GM19023 (cell line): ENCODE data around the gene ITLN1.

Experiments
- ATAC-seq: cut with Tn5 transposase; IDR thresholded peaks from one replicate; pipeline ENCODE4 v1.9.1; 2021; ENCODE audit warnings: mild to moderate bottlenecking, moderate library complexity; ENCODE audit not compliant: unreplicated experiment

The ITLN1 gene

DNA sequence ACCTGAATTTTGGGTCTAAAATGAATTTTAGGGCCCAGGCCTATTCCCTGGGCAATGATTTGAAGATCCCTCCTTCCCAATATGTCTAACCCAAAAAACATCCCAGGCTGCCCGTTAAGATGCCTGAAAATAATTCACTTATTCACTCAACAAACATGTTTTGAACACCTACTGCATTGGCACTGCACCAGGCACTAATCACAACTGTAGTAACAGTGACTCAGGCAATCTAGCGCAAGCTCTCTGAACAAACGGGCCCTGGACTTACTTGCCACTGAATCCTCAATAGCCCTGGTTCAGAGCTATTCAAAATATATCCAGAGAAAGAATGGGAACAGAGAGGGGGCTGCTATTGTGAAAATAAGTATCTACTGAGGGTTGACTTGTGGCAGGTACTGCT is 26.5 kb downstream of the ITLN1 start:
- no peak for ATAC-seq

GRCh38 chr1:160858097-160858496 is 26.9 kb downstream of the ITLN1 start:
- no peak for ATAC-seq

DNA sequence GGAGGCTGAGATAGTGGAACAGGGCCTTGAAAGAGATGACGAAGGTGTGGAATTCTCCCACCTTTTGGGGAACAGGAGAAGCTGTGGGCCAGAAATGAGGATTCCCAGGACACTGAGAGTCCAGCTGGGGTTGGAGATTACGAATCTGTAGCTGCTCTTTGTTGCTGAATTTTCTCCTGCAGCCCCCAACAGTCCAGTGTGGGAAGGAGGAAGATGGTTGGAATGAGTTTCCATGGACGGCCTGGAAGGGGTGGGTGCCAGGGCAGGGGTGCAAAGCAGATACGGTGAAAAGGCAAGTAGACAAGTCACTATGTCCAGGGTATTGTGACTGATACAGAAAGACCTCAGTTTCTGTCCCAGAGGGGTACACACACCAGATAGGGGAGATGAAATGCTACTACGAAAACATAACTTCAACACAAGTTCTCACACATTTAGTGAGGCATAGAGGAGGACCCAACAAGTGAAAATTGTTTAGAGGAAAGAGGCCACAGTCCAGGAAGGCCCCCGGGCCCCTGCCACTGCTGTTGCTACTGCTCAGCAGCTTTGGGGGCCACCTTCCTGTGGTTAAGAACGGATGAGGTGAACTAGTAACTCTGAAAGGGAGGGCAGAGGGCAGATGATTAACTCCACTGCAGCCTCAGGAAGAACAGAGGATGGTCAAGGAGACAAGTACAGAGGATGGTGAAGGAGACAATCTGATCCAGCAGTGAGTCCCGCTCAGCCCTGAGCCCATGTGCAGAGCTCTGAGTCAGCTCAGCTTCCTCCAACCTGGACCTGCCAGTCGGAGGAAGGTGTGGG is 29.6 kb downstream of the ITLN1 start:
- ATAC-seq: peak; percentile 83

DNA sequence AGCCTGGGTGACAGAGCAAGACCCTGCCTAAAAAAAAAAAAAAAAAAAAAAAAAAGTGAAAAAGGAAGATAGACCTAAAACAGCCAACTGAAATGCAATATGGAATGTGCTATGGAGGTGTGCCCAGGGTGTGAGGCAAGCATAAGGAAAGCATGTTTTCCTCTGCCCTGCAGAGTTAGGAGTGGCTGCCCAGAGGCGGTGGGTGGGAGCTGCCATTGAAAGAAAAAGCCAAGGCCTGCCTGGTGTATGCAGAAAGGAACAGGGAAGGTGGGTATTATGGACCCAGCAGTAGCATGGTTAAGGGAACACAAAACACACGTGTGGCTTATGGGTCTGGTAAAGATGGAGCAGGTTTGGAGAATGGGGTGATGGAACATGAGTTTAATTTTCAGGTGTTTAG is 31.2 kb downstream of the ITLN1 start:
- no peak for ATAC-seq

DNA sequence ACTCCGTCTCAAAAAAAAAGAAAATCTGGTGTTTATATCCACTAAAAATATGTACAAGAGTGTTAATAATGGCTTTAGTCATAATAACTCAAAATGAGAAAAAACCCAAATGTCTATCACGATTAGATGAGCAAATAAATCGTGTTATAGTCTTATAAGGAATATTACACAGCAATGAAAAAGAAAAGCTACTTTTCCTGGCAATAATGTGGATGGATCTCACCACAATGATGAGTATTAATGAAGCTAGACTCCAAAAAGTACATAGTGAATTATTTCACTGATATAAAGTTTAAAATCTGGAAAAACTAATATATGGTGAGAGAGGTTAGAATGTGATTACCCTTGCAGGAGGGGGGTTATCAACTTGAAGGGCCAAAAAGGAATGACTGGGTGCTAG is 32.0 kb downstream of the ITLN1 start:
- no peak for ATAC-seq

DNA sequence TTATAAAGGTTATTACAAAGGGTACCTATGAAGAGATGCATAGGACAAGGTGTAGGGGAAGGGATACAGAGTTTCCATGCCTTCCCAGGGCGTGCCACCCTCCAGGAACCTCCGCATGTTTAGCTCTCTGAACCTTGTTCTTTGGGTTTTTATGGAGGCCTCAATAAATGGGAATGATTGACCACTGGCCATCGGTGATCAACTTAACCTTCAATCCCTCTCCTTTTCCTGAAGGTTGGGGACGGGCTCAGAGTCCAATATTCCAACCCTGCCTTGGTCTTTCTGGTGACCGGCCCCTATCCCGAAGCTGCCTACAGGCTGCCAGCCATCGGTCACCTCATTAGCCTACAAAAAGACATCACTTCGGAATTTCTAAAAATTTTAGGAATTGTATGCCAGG is 34.0 kb downstream of the ITLN1 start:
- no peak for ATAC-seq

- ATAC-seq: no peak
These were observed 34.4 kb downstream of the ITLN1 start for GRCh38 chr1:160850541-160850940.

DNA sequence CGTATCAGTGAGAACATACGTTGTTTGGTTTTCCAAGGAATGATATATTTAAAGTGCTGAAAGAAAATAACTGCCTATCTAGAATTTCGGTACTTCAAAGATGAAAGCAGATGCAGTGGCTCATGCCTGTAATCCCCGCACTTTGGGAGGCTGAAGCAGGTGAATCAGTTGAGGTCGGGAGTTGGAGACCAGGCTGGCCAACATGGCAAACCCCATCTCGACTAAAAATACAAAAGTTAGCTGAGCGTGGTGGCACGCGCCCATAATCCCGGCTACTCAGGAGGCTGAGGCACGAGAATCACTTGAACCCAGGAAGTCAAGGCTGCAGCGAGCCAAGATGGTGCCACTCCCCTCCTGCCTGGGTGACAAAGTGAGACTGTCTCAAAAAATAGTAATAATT is 38.7 kb downstream of the ITLN1 start:
- no peak for ATAC-seq

DNA sequence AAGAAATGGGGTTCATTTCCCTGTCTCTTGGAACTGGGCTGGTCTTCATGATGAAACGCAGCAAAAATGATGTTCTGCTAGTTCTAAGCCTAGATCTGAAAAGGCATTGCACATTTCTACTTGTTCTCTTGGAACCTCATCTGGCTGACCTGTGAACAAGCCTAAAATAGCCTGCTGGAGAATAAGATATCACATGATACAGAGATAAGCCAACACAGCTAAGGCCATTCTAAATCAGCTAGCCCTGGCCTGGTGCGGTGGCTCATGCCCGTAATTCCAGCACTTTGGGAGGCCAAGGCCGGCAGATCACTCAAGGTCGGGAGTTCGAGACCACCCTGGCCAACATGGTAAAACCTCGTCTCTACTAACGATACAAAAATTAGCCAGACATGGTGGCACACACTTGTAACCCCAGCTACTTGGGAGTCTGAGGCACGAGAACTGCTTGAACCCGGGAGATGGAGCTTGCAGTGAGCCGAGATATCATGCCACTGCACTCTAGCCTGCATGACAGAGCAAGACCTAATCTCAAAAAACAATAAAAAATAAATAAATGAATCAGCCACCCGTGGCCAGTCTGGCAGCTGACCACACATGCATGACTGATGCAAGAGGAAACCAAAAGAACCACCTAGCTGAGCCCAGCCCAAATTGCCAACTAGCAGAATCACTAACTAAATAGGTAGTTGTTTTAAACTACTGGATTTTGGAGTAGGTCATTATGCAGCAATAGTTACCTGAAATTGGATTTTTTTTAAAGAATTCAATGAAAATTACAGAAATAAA is 40.3 kb downstream of the ITLN1 start:
- ATAC-seq: no peak

DNA sequence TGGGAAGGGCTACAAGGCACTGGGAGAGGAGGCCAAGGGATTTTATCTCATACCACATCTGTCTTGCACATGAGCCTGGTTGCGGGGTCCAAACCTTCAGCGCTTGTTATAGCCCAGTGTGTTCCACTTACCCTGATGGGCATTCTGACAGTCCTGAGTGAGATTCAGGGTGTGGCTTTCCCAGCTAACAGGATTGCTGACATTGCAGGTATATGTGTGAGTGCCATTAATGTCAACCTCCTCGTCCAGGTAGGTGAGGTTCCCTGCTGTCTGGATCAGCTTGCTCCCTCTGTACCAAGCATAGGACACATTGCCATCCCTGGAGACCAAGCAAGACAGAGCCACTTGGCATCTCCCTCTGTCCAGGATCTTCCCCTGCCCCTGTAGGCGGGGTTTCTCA is 43.9 kb downstream of the ITLN1 start:
- ATAC-seq: no peak

DNA sequence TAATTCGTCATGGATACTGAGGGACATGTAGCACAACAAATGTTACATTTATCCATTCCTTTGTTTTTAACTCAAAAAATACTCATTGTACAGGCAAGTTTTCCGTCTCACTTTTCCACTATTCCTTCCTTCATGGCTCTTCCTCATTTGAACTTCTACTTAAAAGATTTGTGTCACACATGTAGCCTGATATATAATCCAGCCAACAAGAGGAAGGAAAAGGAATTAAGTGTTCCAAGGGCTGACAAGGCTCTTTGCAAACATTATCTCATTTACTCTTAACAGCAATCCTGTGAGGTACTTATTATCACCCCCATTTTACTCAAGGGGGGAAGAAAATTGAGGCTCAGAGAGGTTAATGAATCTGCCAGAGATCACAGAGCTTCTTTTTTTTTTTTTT is 45.2 kb downstream of the ITLN1 start:
- ATAC-seq: no peak

DNA sequence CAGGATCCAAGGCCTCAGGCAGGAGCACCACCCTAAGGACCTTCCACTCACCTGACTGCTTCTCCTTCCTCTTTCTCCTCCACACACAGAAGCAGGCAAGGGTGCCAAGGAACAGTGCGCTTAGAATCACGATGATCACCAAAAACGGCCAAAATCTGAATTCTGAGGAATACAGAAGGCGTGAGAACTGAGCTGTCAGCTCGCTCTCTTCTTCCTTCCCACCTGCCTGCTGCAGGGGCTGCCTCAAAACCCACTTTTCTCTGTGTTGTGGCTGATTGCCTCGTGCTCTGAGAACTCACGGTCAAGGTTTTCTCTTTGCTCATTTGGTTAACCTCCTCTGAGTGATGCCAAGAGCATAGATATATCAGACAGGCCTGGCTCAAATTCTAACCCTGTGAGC is 46.1 kb downstream of the ITLN1 start:
- ATAC-seq: no peak

- peak; percentile 77 for ATAC-seq
These were observed 47.3 kb downstream of the ITLN1 start for GRCh38 chr1:160837558-160838205.

GRCh38 chr1:160836981-160837557 is 47.9 kb downstream of the ITLN1 start:
- no peak for ATAC-seq

DNA sequence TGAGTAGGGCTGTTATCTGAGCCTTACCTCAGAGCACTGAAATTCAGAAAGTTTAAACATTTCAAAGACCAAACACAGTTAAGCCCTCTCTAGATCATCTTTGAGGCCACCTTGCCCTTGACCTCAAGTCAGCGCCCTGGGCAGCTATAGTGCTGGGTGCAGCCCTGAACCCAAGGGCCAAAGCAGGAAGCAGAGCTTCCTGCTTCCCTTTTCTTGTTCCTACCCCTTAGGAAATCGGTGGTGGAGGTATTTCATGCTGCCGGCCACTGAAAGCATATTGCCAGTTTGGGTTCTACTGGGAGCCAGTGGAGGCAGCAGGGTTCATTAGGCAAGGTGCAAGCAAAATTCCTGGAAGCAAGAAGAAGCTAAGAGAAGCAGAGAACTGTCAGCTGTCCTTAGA is 48.4 kb downstream of the ITLN1 start:
- ATAC-seq: no peak

- no peak for ATAC-seq
These were observed 49.2 kb downstream of the ITLN1 start for GRCh38 chr1:160835751-160836150.

DNA sequence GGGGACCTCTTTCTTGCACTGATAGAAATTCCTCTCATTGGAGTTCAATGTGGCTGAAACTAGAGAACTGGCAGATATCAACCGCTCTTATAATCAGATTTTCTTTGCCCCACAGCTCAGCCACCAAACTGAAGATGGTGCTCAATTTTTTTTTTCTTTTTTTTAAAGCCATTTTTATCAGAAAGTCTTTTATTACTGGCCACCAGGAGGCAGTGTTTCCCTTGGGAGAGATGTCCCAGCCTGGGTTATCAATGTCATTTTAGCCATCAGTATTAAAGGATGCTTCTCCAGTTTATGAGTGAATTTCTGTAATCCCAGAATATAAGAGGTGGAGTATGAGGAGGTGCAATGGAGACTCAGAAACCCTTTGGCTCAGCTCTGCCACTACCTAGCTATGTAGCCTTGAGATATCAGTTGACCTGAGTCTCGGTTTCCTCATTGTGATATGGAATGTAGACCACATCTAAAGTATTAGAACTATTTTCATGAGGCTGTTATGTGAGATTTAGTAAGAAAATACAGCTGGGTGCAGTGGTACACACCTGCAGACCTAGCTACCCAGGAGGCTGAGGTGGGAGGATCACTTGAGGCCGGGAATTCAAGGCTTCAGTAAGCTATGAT is 49.9 kb downstream of the ITLN1 start:
- no peak for ATAC-seq

GRCh38 chr1:160830321-160831153 is 54.4 kb downstream of the ITLN1 start:
- ATAC-seq: no peak

GRCh38 chr1:160829766-160830165 is 55.2 kb downstream of the ITLN1 start:
- ATAC-seq: no peak

DNA sequence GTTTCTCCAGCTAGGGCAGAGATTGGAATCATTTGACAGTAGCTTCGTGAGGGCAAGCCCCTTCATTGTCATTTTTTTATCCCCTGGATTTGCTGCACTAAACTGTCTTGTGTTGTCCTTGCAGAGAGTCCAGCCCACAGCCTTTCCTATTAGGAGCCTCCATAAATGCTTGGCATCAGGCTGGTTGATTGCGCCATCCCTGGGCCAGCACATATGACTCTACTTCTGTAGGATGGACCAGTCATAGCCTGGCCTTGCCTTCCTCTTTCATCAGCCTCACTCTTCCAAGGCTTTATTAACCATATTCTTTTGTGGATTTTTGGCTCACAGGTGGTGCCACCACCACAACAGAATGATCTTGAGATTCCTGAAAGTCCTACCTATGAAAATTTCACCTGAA is 57.6 kb downstream of the ITLN1 start:
- no peak for ATAC-seq
